Fibroblast of skin of left quadriceps (primary cell): Measurements from ENCODE around the gene PDE10A.
"Not testable (repeated sequence)": the region's sequence is repeated elsewhere in the genome, so short reads cannot be mapped to it uniquely, and the experiment has no call there.

Source experiments
- DNase-seq, 2 experiments: peaks; one replicate each; pipeline ENCODE4 v3.0.0-alpha.2; 2013; ENCODE audit warnings: low read depth in 2 of 2

PDE10A gene

DNA sequence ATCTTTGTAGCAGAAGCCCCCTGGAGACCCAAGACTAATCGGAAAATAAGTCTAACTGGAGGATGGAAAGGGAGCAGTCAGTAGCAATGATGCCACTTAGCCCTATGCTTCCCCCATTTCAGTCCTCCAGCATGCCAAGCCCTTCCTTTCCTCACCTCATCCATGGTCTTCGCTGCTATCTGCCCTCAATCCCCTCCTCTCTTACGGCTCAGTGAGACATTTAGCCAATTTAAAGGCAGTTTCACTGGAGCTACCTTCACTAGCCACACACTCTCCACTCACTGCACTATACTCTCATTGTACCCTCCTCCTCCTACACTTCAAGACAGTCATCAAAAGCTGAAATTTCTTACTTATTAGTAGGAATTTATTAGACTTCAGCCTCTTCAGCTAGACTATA, 111.2 kb downstream of the PDE10A start:
- no peak for DNase-seq

DNA sequence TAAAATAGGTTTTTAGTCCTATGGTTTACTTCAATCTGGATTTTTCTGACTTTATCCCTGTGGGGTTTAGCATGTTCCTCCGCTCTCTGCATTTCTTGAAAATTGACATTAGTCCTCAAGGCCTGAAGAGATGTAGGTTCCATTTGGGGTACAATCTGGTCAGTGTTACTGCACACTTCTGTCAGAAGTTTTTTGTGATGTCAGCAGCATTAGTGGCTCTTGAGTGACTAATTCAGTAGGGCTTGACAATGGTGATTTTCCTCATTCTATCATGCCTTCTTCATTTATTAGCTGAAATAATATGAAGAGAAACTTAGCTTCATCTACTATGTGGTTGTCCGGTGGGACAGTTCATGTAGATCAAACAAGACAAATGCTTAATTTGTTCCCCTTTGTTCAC, 114.6 kb downstream of the PDE10A start:
- DNase-seq, result no peak

DNA sequence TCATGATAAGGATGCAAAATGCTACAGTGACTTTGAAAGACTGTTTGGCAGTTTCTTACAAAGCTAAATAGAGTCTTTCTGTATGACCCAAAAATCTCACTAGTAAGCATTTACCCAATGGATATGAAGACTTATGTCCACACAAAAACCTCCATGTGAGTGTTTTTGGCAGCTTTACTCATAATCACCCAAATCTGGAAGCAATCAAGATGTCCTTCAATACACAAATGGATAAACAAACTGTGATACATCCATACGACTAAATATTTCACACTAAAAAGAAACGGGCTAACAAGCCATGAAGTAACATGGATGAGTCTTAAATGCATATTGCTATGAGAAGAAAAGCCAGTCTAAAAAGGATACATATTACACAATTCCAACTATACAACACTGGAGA, 117.2 kb downstream of the PDE10A start:
- no peak for DNase-seq

DNA sequence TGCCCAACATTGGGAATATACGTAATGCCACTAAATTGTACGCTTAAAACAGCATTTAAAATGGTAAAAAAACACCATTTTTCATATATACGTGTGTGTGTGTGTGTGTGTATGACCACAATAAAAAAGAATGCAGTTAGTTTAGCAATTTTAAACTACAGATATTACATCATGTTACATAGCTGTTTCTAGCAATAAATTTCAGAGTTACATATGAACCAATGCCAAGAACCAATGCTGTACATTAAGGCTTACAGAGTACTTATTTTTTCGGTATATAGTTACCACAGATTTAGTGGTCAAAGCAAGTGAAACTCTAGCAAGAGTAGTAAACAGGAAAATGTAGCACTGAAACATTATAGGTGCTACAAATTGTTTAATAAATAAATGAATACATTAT, 119.3 kb downstream of the PDE10A start:
- DNase-seq, result peak; percentile 17 to 25

DNA sequence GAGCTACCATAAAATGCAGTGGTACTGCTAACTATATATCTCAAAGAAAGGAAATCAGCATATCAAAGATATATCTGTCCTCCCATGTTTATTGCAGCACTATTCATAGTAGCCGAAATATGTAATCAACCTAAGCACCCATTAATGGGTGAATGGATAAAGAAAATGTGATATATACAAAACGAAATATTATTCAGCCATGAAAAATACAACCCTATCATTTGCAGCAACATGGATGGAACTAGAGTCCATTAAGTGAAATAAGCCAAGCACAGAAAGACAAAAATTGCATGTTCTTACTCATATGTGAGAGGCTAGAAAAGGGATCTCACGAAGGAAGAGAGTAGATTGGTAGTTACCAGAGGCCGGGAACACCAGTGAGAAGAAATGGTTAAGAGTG, 126.1 kb downstream of the PDE10A start:
- DNase-seq, result no peak

DNA sequence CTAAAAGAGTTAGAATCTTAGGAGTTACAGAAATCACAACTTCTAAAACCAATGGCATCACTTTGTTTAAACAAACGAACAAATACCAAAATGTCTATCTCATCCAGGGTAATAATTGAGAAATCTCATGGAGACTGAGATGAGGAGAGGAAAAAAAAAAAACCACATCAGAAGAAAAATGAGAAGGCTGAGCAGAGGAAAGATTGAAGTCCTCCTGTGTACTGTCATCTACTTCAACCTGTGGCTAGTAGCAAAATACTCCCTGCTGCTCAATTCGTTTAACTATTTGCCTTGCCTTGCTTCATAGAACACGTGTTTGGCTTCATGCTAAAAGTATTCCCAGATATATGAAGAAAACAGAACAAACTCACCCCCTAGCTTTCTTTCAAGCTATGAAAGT, 143.7 kb downstream of the PDE10A start:
- DNase-seq, result no peak

DNA sequence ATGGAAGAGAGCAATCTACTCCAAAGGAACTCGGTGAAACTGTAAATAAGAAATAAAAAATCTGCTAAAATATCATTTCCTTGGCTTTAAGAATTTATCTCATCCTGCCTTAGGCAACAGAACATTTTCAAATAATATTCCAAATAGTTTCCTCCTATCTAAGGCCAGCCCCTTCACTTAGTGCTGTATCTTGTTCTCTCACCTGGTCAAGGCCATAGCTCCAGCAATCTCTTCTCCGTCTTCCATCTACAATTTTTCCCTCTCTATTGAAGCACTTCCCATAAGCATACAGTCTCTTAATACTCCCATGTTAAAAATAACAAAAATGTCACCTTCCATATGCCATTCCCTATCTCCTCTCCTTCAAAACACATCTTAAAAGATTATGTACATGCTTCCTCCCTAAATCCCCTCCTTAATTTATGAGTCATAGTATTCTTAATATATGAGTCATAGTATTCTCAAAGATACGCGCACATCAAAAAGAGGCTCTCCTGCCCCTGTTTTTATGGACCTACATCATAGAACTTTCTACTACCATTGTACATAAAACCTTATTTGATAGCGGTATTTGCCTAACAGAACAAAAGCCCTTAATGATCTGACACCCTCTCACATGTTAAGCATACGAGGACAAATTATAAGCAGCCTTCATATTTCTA, 146.9 kb downstream of the PDE10A start:
- DNase-seq, result no peak

DNA sequence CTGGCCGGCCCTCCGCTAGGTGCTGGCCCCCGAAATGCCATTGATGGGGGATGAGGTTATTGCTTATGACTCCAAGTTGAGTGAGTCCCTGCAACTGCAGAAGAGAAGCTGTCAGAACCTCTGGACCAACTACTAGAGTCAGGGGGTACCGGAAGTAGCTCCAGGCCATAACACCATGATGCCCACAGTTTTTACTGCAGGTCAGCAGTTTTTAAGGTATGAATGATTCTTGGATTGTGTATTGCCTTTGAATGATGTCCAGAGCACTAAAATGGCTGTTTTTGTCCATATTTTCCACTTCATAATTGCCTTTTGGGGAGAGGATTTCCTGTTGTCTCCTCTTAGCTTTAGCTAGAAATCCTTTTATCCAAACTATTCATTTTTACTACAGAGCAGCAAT, 148.4 kb downstream of the PDE10A start:
- DNase-seq, result no peak

DNA sequence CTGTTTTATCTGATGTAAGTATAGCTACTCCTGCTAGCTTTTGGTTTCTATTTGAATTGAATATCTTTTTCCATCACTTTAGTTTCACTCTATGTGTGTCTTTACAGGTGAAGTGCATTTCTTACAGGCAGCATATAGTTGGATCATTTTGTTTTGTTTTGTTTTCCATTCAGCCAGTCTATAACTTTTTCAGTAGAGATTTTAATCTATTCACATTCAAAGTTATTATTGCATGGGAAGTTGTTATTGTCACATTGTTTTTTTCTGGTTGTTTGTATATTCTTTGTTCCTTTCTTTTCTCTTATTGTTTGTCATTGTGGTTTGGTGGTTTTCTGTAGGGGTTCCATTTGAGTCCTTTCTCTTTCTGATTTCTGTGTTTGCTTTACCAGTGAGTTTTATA, 151.2 kb downstream of the PDE10A start:
- DNase-seq, result no peak

DNA sequence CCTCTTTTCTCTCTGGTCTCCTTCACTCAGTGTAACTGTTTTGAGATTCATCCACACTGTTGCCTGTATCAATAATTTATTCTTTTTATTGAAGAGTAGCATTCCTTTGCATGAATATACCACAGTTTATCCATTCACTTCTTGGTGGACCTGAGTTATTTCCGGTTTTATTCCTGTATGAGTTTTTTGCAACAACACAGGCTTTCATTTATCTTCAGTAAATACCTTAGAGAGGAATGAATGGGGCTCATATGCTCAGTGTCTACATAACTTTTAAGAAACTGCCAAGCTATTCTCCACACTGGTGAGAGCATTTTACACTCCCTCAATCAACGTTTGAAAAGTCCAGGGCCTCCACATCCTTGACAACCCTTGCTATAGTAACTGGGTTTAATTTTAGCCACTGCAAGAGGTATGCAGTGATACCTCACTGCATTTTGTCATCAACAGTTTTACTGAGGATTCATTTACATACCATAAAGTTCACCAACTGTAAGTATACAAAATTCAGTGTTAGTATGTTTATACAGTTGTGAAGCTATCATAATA, 154.6 kb downstream of the PDE10A start:
- DNase-seq, result no peak

DNA sequence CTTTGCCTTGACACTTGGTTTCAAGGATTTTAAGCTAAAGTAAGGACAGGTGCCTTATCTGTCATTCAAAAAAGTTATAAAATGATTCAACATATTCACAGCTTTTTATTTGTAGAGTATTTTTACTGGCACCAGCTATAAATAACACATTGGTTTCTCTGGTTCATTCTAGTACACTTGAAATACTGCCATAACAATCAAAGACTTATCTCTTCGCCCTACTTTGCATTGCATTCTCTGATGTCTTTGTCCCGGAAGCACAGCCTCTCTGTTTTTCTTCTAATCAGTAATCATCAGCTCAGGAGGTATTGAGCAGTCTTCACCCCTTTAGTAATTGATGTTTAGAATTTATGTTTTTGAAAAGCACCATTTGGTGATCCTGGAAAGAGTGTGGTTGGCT, 156.4 kb downstream of the PDE10A start:
- DNase-seq, result no peak

DNA sequence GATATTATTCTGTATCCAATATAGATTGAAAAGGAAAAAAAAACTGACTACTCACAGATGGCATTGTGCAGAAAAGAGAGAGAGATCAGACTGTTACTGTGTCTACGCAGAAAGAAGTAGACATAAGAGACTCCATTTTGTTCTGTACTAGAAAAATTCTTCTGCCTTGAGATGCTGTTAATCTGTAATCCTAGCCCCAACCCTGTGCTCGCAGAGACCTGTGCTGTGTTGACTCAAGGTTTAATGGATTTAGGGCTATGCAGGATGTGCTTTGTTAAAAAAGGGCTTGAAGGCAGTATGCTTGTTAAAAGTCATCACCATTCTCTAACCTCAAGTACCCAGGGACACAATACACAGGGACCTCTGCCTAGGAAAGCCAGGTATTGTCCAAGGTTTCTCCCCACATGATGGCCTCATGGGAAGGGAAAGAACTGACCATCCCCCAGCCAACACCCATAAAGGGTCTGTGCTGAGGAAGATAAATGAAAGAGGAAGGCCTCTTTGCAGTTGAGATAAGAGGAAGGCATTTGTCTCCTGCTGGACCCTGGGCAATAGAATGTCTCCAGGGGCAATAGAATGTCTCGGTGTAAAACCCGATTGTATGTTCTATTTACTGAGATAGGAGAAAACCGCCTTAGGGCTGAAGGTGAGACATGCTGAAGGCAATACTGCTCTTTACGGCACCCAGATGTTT, 162.7 kb downstream of the PDE10A start:
- DNase-seq, result not testable (repeated sequence)

DNA sequence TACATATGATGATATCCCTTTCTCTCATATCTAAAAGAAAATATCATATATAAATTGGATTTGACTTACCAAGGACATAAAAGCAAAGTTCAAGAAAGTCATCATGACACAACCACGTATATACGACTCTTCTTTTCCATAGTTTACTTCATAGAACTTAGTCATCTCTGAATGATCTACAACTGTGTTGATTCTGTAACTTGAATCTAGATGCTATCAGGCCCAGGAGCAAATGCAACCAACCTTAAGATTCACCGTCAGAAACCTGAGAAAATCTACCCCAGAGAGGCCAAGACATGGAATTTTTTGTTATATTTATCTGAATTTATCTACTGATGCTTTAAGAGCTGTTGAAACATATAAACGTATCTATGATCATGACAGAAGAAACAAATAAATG, 165.6 kb downstream of the PDE10A start:
- DNase-seq, result no peak

DNA sequence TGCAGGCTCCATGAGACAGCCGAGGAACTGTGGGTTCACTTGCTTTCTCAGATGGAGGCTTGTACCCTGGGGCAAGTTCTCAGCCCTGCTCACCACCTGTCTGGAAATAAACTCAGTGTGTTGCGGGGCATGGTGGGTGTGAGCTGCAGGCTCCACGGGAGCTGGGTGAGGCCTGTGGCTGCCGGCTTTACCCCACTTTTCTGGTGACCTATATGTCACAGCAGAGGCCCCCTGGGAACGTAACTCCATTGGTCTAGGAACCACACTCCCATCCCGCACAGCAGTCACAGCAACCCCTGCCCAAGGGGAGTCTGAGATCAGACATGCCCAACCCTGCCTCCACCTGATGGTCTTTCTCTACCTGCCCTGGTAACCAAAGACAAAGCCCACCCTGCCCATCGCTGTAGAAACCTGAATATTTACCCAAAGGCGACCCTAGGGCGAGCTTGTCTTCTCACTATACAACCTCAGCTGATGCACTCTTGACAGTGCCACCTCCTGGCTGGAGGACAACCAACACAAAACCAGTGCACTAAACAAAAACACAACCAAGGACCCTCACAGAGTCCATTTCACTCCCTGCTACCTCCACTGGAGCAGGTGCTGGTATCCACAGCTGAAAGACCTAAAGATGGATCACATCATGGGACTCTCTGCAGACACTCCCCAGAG, 174.3 kb downstream of the PDE10A start:
- DNase-seq, result no peak

DNA sequence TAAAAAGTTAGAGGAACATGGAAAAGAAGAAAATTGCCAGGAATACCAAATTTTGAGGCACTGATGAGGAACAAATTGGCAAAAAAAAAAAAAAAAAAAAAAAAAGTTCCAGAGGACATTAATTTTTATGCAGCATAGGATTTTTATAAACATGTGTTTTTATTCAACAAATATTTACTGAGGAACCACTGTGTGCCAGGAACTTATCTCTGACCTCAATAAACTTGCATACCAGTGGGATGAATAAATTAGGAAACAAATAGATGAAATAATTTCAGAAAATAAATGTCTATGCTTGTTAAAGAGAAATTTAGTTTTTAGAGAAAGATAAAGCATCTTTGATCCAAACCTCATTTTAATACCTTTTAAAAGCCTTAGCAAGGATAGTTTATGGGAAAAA, 175.1 kb downstream of the PDE10A start:
- no peak for DNase-seq

DNA sequence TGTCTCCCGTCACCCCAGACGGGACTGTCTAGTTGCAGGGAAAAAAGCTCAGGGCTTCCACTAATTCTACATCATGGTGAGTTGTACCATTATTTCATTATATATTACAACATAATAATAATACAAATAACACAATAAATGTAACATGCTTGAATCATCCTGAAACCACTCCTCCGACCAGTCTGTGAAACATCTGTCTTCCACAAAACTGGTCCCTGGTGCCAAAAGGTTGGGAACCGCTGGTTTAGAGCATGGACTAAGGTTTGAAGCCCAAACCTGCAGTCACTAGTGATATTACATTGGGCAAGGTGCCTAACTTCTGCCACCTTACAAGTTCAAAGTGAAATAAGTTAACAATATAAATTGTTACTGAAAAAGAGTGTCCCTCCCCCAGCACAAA, 175.7 kb downstream of the PDE10A start:
- DNase-seq, result no peak

DNA sequence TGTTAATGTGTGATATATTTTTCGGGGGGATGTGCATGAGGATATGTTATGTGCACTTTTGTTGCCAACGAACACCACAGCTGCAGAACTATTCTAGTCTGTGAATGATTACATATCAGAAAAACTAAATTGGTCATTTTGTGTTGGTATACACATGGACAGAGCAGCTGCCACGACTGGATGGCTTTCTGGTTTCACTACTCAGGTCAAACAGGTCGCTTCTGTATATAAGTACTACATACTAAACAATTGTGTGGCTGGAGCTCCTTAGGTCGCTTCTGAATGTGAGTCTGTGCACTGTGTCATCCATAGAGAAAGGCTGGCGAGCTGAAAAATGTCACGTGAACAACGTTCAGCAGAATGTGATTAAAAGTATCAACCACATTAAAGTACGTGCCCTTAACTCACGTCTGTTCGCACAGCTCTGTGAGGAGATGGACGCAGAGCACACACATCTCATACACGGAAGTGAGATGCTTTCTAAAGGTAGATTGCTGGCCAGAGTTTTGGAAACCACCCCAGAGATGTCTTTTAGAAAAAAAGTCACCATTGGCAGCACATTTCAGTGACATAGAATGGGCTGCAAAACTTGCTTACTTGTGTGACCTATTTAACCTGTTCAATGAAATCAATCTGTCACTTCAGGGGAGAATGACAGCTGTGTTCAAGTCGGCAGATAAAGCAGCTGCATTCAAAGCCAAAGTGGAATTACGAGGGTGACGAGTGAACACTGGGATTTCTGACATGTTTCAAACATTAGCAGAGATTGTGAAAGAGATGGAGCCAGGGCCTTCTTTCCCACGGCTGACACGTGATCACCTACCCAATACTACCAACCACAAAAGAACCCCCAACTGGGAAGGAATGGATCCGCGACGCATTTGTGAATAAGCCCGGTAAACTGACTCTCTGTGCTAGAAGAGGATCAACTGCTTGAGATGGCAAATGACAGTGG, 176.6 kb downstream of the PDE10A start:
- DNase-seq, result no peak

DNA sequence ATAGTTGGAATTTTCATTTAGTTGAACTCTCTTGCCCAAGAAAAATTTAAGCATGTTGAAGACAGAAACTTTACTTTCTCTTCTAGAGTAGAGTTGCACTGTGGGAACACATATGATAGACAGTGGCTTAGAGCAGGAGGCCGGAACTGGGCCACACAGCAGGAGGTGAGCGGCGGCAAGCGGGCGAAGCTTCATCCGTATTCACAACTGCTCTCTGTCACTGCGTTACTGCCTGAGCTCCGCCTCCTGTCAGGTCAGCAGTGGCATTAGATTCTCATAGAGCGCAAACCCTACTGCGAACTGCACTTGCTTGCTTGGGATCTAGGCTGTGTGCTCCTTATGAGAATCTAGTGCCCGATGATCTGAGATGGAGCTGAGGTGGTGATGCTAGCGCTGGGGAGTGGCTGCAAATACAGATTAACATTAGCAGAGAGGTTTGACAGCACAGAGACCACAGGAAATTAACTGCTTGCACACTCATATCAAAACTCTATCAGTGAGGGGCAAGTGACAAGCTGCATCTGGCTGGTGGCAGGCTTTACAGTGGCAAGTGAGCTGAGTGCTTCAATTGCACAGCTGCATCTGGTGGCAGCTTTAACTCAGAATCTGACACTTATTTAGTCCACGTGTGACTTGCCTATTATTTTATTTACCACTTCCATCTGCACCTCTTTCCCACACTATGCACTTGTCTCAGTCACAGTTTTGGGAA, 178.7 kb downstream of the PDE10A start:
- no peak for DNase-seq

DNA sequence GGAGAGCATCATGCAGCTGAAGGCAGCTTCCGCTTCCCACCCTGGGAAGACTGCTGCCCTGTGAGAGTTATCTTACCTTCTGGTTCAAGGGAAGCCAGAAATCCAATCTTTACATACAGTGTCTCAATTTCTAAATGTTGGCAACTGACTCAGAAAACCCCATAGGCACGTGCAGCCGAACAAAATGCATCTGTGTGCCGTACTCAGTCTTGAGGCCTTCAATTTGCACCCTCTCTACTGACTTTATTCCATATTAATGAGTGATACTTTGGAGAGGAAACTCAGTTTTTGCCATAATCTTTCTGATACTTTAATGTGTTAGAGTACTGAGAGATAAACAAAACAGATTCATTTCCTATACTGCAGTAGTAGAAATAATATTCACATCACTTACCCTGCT, 181.1 kb downstream of the PDE10A start:
- DNase-seq, result no peak

DNA sequence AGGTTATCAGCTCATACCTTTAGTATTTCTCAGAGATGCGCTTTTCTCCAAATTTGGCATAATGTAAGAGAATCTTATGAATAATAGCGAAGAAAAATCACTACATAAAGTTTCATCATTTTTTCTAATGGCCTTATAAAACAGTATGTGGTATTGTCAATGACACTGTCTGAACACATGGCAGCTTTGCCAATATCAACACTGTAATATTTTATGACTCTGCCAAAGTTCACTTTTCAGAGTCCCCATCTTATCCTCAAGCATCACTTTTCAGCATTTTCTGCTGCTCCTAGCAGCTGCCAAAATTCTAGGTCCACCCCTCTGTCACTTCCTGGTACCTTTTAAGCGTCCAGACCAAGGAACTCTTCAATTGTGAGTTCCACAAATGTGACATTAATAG, 182.1 kb downstream of the PDE10A start:
- DNase-seq, result no peak

DNA sequence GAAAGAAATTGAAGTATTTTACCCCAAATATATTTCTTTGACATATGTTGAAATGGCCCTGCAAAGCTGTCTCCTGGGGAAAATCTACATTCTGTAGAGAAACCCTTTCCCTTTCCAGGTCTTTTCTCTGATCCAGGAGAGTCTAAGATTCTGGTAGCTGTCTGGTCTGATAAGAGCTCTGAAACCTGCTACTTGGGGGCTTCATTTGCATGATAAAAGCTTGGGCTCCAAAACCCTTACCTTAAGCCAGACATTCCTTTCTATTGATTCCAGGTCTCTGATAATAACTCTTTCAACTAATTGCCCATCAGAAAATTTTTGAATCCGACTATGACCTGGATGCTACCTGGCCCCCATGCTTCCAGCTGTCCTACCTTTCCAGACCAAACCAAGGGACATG, 184.5 kb downstream of the PDE10A start:
- DNase-seq, result no peak
